Measurements from ENCODE around the gene STAB2.

The STAB2 gene

DNA sequence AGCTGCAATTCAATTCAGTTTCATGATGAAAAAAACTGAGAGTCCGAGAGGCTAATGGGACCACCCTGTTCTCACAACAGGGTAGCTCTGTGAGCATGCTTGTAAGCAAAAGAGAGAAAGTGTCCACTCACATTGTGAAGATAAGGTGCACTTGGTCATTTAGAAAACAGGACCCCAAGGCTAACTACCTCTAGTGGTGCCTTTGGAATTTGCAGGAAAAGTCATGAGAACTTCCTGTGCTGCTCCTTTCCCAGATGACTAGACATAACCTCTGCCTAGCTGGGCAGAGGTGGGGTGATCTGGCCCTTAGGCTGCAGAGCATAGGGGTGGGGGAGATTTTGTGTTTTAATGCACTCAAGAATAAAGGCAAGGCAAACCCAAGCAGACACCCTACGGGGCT, 118.9 kb downstream of the STAB2 start:
- Histone ChIP-seq H3K9me3 (ENCODE audit: control insufficient read depth, insufficient read depth, low read length) (no peaks in the 10 kb centered on the region), H3K27me3 (ENCODE audit: control insufficient read depth, insufficient read depth, low read length) (no peaks in the 10 kb centered on the region), H3K4me3 (ENCODE audit: low read depth, low read length) (no peak overlapping the region), H3K9ac (ENCODE audit: low read depth, low read length) (no peak overlapping the region), H3K4me1 (ENCODE audit: control insufficient read depth, insufficient read depth, low read length) (no peaks in the 10 kb centered on the region), H3K36me3 (ENCODE audit: control insufficient read depth, insufficient read depth, low read length) (no peaks in the 10 kb centered on the region)

DNA sequence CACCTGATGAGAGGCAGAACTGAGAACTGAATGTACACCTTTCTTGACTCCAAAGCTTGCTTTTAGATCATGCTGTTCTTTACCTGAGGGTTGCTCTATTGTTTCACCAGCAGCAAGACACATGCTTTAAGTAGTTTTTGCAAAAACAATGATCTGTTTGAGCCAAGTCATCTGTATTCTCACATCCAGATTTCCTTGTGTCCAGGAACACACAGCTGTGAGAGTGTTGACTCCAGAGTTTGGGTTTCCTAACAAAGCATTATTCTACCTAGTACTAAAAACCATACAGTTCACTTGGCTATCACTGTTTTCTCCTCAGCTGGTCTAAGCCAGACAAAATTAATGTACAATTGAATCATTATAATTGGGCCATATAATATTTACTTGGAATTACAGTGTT, 120.4 kb downstream of the STAB2 start:
- Histone ChIP-seq H3K4me3 (ENCODE audit: low read depth, low read length) (no peak overlapping the region), H3K4me1 (ENCODE audit: control insufficient read depth, insufficient read depth, low read length) (no peaks in the 10 kb centered on the region), H3K9ac (ENCODE audit: low read depth, low read length) (no peak overlapping the region), H3K27me3 (ENCODE audit: control insufficient read depth, insufficient read depth, low read length) (no peaks in the 10 kb centered on the region), H3K36me3 (ENCODE audit: control insufficient read depth, insufficient read depth, low read length) (no peaks in the 10 kb centered on the region), H3K9me3 (ENCODE audit: control insufficient read depth, insufficient read depth, low read length) (no peaks in the 10 kb centered on the region)

DNA sequence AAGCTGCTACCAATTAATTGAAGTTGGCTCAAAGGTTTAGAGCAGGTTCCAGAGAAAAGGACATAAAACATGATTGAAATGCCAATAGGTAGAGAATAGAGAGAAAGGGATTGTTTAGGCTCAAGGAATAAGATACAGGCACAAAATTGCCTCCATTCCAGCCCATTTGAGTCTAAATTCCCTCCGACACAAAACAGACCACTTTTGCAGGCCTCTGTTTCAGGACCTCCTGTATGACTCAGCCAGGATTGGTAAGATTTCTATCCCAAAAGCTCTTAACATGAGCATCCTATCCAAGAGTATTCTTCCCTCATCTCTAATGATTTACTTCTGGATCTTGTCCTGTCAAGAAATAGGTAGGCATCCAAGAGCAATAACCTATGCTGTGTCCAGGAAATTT, 123.5 kb downstream of the STAB2 start:
- Histone ChIP-seq H3K9ac (ENCODE audit: low read depth, low read length) (no peak overlapping the region), H3K36me3 (ENCODE audit: control insufficient read depth, insufficient read depth, low read length) (no peaks in the 10 kb centered on the region), H3K9me3 (ENCODE audit: control insufficient read depth, insufficient read depth, low read length) (no peaks in the 10 kb centered on the region), H3K27me3 (ENCODE audit: control insufficient read depth, insufficient read depth, low read length) (no peaks in the 10 kb centered on the region), H3K4me1 (ENCODE audit: control insufficient read depth, insufficient read depth, low read length) (no peaks in the 10 kb centered on the region), H3K4me3 (ENCODE audit: low read depth, low read length) (no peak overlapping the region)

DNA sequence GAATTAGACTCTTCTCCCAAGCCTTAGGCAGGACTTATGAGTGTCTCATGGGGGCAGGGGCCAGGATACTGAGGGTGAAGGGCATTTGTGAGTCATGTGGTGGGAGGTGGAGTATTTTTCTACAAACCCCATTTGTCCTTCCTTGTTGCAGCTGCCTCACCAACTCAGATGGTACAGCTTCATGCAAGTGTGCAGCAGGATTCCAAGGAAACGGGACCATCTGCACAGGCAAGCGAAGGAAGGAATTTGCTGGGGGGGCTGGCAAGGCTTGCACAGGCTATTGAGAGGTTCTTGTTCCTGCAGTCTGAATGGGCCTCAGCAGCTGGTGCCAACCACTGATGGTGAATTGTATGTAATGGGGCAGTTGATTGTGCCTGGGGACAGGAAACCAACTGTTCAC, 125.1 kb downstream of the STAB2 start:
- H3K4me1 ChIP-seq (ENCODE audit: control insufficient read depth, insufficient read depth, low read length): no peaks in the 10 kb centered on the region
- H3K36me3 ChIP-seq (ENCODE audit: control insufficient read depth, insufficient read depth, low read length): no peaks in the 10 kb centered on the region
- H3K9me3 ChIP-seq (ENCODE audit: control insufficient read depth, insufficient read depth, low read length): no peaks in the 10 kb centered on the region
- no peak overlapping the region for H3K9ac ChIP-seq (ENCODE audit: low read depth, low read length)
- H3K4me3 ChIP-seq (ENCODE audit: low read depth, low read length): no peak overlapping the region
- no peaks in the 10 kb centered on the region for H3K27me3 ChIP-seq (ENCODE audit: control insufficient read depth, insufficient read depth, low read length)

DNA sequence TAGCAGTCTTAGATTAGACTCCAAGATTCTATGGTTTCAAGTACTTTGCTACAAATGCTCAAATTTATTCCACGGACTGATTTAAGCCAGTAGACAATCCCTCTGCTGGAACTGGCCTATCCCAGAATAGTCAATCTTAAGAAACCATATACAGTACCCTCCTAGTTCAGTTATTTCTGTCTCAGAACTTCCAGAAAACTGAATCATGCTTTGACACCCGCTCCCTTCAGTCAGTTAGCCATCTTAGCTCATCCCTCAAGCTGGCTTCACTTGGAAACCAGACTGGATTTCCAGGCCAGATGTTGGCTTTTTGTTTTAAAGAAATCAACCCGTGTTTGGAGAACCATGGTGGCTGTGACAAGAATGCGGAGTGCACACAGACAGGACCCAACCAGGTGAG, 128.4 kb downstream of the STAB2 start:
- Histone ChIP-seq H3K36me3 (ENCODE audit: control insufficient read depth, insufficient read depth, low read length) (no peaks in the 10 kb centered on the region), H3K9ac (ENCODE audit: low read depth, low read length) (no peak overlapping the region), H3K4me1 (ENCODE audit: control insufficient read depth, insufficient read depth, low read length) (no peaks in the 10 kb centered on the region), H3K9me3 (ENCODE audit: control insufficient read depth, insufficient read depth, low read length) (no peaks in the 10 kb centered on the region), H3K4me3 (ENCODE audit: low read depth, low read length) (no peak overlapping the region), H3K27me3 (ENCODE audit: control insufficient read depth, insufficient read depth, low read length) (no peaks in the 10 kb centered on the region)

DNA sequence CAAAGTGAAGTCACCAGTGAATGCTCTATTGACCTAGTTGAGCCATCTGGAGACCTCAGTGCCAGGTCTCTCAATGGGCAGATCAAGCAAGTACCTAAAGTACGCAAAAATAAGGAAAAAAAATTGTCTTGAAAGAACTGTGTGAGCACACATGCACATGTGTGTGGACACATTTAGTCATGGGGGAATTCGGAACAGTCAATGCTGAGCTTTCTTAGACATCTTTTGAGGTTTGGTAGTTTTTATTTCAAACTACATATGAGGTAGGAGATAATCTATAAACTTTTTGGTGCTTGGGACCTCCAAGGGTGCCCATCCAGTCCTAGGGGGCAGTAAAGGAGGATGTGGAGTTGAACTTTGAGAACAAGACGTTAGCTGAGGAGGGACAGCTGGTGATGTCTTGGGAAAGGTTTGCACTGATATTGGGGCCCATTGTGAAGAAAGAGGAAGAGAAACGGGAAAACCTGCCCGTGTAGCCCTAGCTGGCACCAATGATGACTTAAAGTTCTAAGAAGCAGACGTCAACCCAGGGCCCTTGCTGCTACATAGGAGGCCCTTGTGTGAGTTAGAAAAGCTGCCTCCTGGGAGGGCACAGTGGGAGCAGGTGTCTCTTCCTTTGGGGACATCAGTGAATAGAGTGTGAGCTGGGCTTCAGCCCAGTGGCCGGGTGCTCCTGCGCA, 129.6 kb downstream of the STAB2 start:
- H3K27me3 ChIP-seq (ENCODE audit: control insufficient read depth, insufficient read depth, low read length): no peaks in the 10 kb centered on the region
- no peaks in the 10 kb centered on the region for H3K4me1 ChIP-seq (ENCODE audit: control insufficient read depth, insufficient read depth, low read length)

DNA sequence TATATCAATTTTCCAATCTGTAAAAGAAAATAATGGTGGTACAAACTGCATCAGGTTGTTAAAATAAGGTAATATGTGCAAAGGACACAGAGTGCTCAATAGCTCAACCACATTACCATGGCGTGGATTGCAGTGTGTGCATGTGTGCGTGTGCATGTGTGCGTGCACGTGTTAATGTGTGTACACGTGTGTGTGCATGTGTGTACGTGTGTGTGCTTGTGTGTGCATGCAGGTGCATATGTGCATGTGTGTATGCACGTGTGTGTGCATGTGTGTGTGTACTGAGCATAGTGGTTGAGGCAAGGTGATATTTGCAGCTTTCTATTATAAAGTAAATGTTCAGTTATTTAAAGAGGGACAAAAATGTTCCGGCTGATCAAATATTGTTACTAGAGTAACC, 138.3 kb downstream of the STAB2 start:
- Histone ChIP-seq H3K4me1 (ENCODE audit: control insufficient read depth, insufficient read depth, low read length) (no peaks in the 10 kb centered on the region), H3K9me3 (ENCODE audit: control insufficient read depth, insufficient read depth, low read length) (no peaks in the 10 kb centered on the region), H3K27me3 (ENCODE audit: control insufficient read depth, insufficient read depth, low read length) (no peaks in the 10 kb centered on the region), H3K36me3 (ENCODE audit: control insufficient read depth, insufficient read depth, low read length) (no peaks in the 10 kb centered on the region), H3K4me3 (ENCODE audit: low read depth, low read length) (no peak overlapping the region), H3K9ac (ENCODE audit: low read depth, low read length) (no peak overlapping the region)

More for the DNA sequence above, 129.6 kb downstream of the STAB2 start:
- no peaks in the 10 kb centered on the region for H3K9me3 ChIP-seq (ENCODE audit: control insufficient read depth, insufficient read depth, low read length)
- H3K36me3 ChIP-seq (ENCODE audit: control insufficient read depth, insufficient read depth, low read length): no peaks in the 10 kb centered on the region
- no peak overlapping the region for H3K4me3 ChIP-seq (ENCODE audit: low read depth, low read length)
- no peak overlapping the region for H3K9ac ChIP-seq (ENCODE audit: low read depth, low read length)

DNA sequence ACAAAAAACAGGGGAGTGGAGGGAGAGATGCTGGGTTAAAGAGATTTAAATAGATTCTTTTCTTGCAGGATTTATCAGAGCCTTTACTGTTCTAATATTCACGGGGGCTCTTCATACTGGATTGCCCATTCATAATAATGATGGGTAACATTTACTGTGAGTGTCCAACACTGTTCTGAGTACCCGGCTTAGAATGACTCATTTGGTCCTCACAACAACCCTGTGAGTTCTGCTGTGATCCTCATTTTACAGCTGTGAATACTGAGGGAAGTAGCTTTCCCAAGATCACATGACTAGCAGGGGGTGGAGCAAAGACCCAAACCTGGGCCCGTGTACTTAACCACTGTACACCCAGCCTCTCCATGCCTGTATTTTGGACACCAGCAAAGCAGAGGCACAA, 140.6 kb downstream of the STAB2 start:
- peaks cover 2% of the 10 kb centered on the region for H3K9me3 ChIP-seq (ENCODE audit: control insufficient read depth, insufficient read depth, low read length)
- no peaks in the 10 kb centered on the region for H3K36me3 ChIP-seq (ENCODE audit: control insufficient read depth, insufficient read depth, low read length)
- no peak overlapping the region for H3K4me3 ChIP-seq (ENCODE audit: low read depth, low read length)
- no peak overlapping the region for H3K9ac ChIP-seq (ENCODE audit: low read depth, low read length)
- no peaks in the 10 kb centered on the region for H3K4me1 ChIP-seq (ENCODE audit: control insufficient read depth, insufficient read depth, low read length)
- no peaks in the 10 kb centered on the region for H3K27me3 ChIP-seq (ENCODE audit: control insufficient read depth, insufficient read depth, low read length)

DNA sequence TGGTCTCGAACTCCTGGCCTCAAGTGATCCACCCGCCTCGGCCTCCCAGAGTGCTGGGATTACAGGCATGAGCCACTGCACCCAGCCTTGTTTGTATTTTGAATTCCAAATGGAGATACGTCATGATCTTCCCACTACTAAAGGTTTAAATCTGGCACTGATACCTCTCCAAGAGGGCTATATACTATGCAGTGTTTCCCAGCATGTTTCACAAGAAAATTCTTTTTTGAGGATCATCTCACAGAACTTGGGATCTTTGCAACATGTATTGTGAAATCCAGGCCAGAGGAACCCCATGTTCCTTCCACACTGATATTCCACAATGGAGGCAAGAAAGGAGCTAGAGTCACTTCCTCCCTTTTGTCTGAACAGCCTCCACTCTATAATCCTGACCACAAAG, 141.2 kb downstream of the STAB2 start:
- Histone ChIP-seq H3K9ac (ENCODE audit: low read depth, low read length) (no peak overlapping the region), H3K27me3 (ENCODE audit: control insufficient read depth, insufficient read depth, low read length) (no peaks in the 10 kb centered on the region), H3K4me1 (ENCODE audit: control insufficient read depth, insufficient read depth, low read length) (no peaks in the 10 kb centered on the region), H3K9me3 (ENCODE audit: control insufficient read depth, insufficient read depth, low read length) (peaks cover 2% of the 10 kb centered on the region), H3K4me3 (ENCODE audit: low read depth, low read length) (no peak overlapping the region), H3K36me3 (ENCODE audit: control insufficient read depth, insufficient read depth, low read length) (no peaks in the 10 kb centered on the region)

DNA sequence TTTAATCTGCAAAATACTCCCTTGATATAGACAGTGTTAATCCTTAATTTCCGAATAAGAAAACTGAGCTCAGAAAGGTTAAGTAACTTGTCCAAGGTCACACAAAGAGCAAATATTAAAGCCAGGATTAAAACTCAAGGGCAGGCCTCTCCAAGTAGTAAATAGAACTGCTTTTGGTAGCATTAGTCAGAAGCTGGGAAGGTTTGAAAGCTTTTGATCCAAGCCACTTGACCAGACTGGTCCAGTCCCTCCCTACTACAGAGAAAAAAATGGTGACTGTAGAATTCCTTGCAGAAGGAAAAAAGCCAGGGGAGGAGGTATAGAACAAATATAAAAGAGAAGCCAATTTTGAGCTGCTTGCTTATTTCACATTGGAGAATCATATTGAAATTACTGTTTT, 142.4 kb downstream of the STAB2 start:
- H3K9ac ChIP-seq (ENCODE audit: low read depth, low read length): no peak overlapping the region
- no peaks in the 10 kb centered on the region for H3K36me3 ChIP-seq (ENCODE audit: control insufficient read depth, insufficient read depth, low read length)
- no peak overlapping the region for H3K4me3 ChIP-seq (ENCODE audit: low read depth, low read length)
- no peaks in the 10 kb centered on the region for H3K27me3 ChIP-seq (ENCODE audit: control insufficient read depth, insufficient read depth, low read length)
- no peaks in the 10 kb centered on the region for H3K4me1 ChIP-seq (ENCODE audit: control insufficient read depth, insufficient read depth, low read length)
- H3K9me3 ChIP-seq (ENCODE audit: control insufficient read depth, insufficient read depth, low read length): peaks cover 2% of the 10 kb centered on the region

DNA sequence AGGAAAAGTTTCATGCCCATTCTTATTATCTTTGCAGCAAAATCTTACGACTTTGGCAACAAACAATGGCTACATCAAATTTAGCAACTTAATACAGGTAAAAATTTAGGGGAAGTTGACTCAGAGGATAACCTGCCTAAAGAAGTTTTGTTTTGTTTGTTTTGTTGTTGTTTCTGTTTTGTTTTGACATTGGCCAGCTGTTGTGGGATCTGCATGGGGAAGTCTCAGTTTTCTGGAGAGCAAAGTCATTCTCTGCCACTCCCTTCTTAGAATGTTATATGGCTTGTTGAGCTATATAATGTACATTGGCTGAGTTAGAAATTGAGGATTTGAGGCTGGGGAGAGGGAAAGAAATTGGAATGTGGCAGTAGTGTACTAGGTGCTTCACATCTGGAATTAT, 144.5 kb downstream of the STAB2 start:
- Histone ChIP-seq H3K36me3 (ENCODE audit: control insufficient read depth, insufficient read depth, low read length) (no peaks in the 10 kb centered on the region), H3K9ac (ENCODE audit: low read depth, low read length) (no peak overlapping the region), H3K9me3 (ENCODE audit: control insufficient read depth, insufficient read depth, low read length) (peaks cover 2% of the 10 kb centered on the region), H3K4me1 (ENCODE audit: control insufficient read depth, insufficient read depth, low read length) (no peaks in the 10 kb centered on the region), H3K27me3 (ENCODE audit: control insufficient read depth, insufficient read depth, low read length) (no peaks in the 10 kb centered on the region), H3K4me3 (ENCODE audit: low read depth, low read length) (no peak overlapping the region)

DNA sequence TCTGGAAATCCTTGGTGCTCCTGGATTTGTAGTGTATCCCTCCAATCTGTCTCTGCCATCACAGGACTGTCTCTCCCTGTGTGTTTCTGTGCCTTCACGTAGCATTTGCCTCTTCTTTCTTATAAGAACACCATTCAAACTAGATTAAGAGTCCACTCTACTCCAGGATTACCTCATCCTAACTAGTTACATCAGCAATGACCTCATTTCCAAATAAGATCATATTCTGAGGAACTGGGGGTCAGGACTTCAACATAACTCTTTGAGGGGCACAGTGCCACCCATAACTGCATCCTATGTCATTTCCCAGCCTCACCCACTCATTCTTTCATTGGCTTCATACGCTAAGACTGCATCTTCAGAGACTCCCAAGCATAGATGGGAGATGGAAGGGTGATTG, 147.8 kb downstream of the STAB2 start:
- Histone ChIP-seq H3K9ac (ENCODE audit: low read depth, low read length) (no peak overlapping the region), H3K4me1 (ENCODE audit: control insufficient read depth, insufficient read depth, low read length) (no peaks in the 10 kb centered on the region), H3K36me3 (ENCODE audit: control insufficient read depth, insufficient read depth, low read length) (no peaks in the 10 kb centered on the region), H3K4me3 (ENCODE audit: low read depth, low read length) (no peak overlapping the region), H3K27me3 (ENCODE audit: control insufficient read depth, insufficient read depth, low read length) (no peaks in the 10 kb centered on the region), H3K9me3 (ENCODE audit: control insufficient read depth, insufficient read depth, low read length) (peaks cover 2% of the 10 kb centered on the region)
